Hepatocyte (in vitro differentiated cells): ENCODE results near the gene NLRP5. TPM values are rescaled to one million over a fixed set of nuclear protein-coding genes. Genes with fewer than 3 reads are reported as not detected.

Source experiments
- DNase-seq: peaks from one replicate; pipeline ENCODE4 v3.0.0-alpha.2; 2016; ENCODE audit warnings: low spot score
- H2AFZ ChIP-seq: fragments of 200-600 bp; sonication (generic); 2 replicates; pipeline ENCODE4 v1.6.0; 2016; ENCODE audit warnings: antibody characterized with exemption, mild to moderate bottlenecking
- H3K27ac ChIP-seq: fragments of 200-600 bp; sonication (generic); 2 replicates; pipeline ENCODE4 v1.5.1; 2016; ENCODE audit warnings: mild to moderate bottlenecking
- H3K27me3 ChIP-seq: fragments of 200-600 bp; sonication (generic); 2 replicates; pipeline ENCODE4 v1.6.1; 2016
- H3K36me3 ChIP-seq: fragments of 200-600 bp; sonication (generic); replicated peaks from 2 replicates; pipeline ENCODE4 v1.5.1; 2016; ENCODE audit warnings: low read depth; ENCODE audit not compliant: insufficient read depth
- H3K4me1 ChIP-seq: fragments of 200-600 bp; sonication (generic); 2 replicates; pipeline ENCODE4 v1.5.1; 2016; ENCODE audit warnings: mild to moderate bottlenecking, moderate library complexity; ENCODE audit not compliant: insufficient read depth
- H3K4me2 ChIP-seq: fragments of 200-600 bp; sonication (generic); 2 replicates; pipeline ENCODE4 v1.6.0; 2016
- H3K4me3 ChIP-seq: fragments of 200-600 bp; sonication (generic); 2 replicates; pipeline ENCODE4 v1.5.1; 2016; ENCODE audit warnings: mild to moderate bottlenecking
- H3K79me2 ChIP-seq: fragments of 200-600 bp; sonication (generic); 2 replicates; pipeline ENCODE4 v1.6.0; 2017; ENCODE audit warnings: mild to moderate bottlenecking
- H3K9me2 ChIP-seq: fragments of 200-600 bp; sonication (generic); replicated peaks from 2 replicates; pipeline ENCODE4 v1.6.0; 2017; ENCODE audit warnings: mild to moderate bottlenecking; ENCODE audit not compliant: insufficient read depth
- H3K9me3 ChIP-seq: fragments of 200-600 bp; sonication (generic); 2 replicates; pipeline ENCODE4 v1.5.1; 2016; ENCODE audit warnings: low read depth, mild to moderate bottlenecking
- H4K20me1 ChIP-seq: fragments of 200-600 bp; sonication (generic); 2 replicates; pipeline ENCODE4 v1.6.0; 2016; ENCODE audit warnings: mild to moderate bottlenecking; ENCODE audit not compliant: insufficient read depth, poor library complexity, severe bottlenecking
- CTCF ChIP-seq: fragments of 200-600 bp; sonication (generic); IDR thresholded peaks from 2 replicates; pipeline ENCODE4 v1.5.1; 2016; ENCODE audit warnings: antibody characterized with exemption, mild to moderate bottlenecking; ENCODE audit not compliant: poor library complexity
- EZH2 ChIP-seq: fragments of 200-600 bp; sonication (generic); IDR thresholded peaks from 2 replicates; pipeline ENCODE4 v1.6.1; 2016; ENCODE audit warnings: antibody characterized with exemption, mild to moderate bottlenecking, borderline replicate concordance
- EZH2phosphoT487 ChIP-seq: fragments of 200-600 bp; sonication (generic); IDR thresholded peaks from one replicate; pipeline ENCODE4 v1.6.1; 2018; ENCODE audit warnings: antibody characterized with exemption, mild to moderate bottlenecking, low read depth, moderate library complexity; ENCODE audit not compliant: unreplicated experiment, severe bottlenecking
- WGBS: methylation state at CpG from one replicate; pipeline ENCODE4 v1.1.6; 2016; ENCODE audit warnings: low lambda C conversion rate; ENCODE audit errors: missing lambda C conversion rate; 5-methylcytosine and 5-hydroxymethylcytosine counted together
- polyA plus RNA-seq: library from polyadenylated mRNA; unstranded; fragments of >200 nt; fragmentation: Nextera tagmentation; extraction: Ambion mirVana; gene quantifications from 2 replicates; pipeline ENCODE4 v1.2.1, GENCODE V29; 2016
- total RNA-seq: library from RNA; depleted of rRNA; stranded (reverse); fragments of >200 nt; gene quantifications from 2 replicates; pipeline ENCODE4 v1.2.3, GENCODE V29; 2014

The NLRP5 gene
- total and polyA plus RNA-seq, 2 experiments from 2014 or later = not detected

- TF ChIP-seq EZH2phosphoT487 (no peak), EZH2 (no peak), CTCF (no peak)
- 41% methylated on average over 3 of the region's 3 CpGs for WGBS
- H3K4me3 ChIP-seq = no peak overlapping the region
- H3K9me2 ChIP-seq = no peaks in the 10 kb centered on the region
- H3K27ac ChIP-seq = no peak overlapping the region
- H3K9me3 ChIP-seq = no peaks in the 10 kb centered on the region
- H3K79me2 ChIP-seq = no peaks in the 10 kb centered on the region
- no peak overlapping the region for H3K4me2 ChIP-seq
- no peaks in the 10 kb centered on the region for H3K27me3 ChIP-seq
- H3K36me3 ChIP-seq = no peaks in the 10 kb centered on the region
- no peaks in the 10 kb centered on the region for H3K4me1 ChIP-seq
- H2AFZ ChIP-seq = no peak overlapping the region
- DNase-seq = no peak
- H4K20me1 ChIP-seq = no peaks in the 10 kb centered on the region
These were observed 12.6 kb upstream of the NLRP5 start for GRCh38 chr19:55973982-55974381.

GRCh38 chr19:55980415-55980814 is 6.2 kb upstream of the NLRP5 start:
- Histone ChIP-seq H3K36me3 (no peaks in the 10 kb centered on the region), H3K27me3 (no peaks in the 10 kb centered on the region), H3K9me3 (no peaks in the 10 kb centered on the region), H3K4me1 (no peaks in the 10 kb centered on the region), H3K27ac (no peak overlapping the region), H3K4me2 (no peak overlapping the region), H3K79me2 (no peaks in the 10 kb centered on the region), H4K20me1 (no peaks in the 10 kb centered on the region), H2AFZ (no peak overlapping the region), H3K4me3 (no peak overlapping the region), H3K9me2 (no peaks in the 10 kb centered on the region)
- no peak for DNase-seq
- WGBS = 64% methylated on average over 9 of the region's 9 CpGs
- TF ChIP-seq CTCF (no peak), EZH2phosphoT487 (no peak), EZH2 (no peak)

GRCh38 chr19:55985254-55985653 is 1.3 kb upstream of the NLRP5 start:
- DNase-seq = no peak
- Histone ChIP-seq H3K79me2 (no peaks in the 10 kb centered on the region), H3K27me3 (no peaks in the 10 kb centered on the region), H3K27ac (no peak overlapping the region), H3K4me3 (no peak overlapping the region), H3K9me3 (no peaks in the 10 kb centered on the region), H3K36me3 (no peaks in the 10 kb centered on the region), H3K4me1 (no peaks in the 10 kb centered on the region), H4K20me1 (no peaks in the 10 kb centered on the region), H3K4me2 (no peak overlapping the region), H2AFZ (no peak overlapping the region), H3K9me2 (no peaks in the 10 kb centered on the region)
- TF ChIP-seq EZH2phosphoT487 (no peak), EZH2 (no peak), CTCF (no peak)
- WGBS = 39% methylated on average over 1 of the region's 1 CpG

- 71% methylated on average over 5 of the region's 5 CpGs for WGBS
These were observed 4.3 kb downstream of the NLRP5 start for GRCh38 chr19:55990831-55991230.

More at GRCh38 chr19:55990831-55991230, 4.3 kb downstream of the NLRP5 start:
- no peak overlapping the region for H3K4me2 ChIP-seq
- no peaks in the 10 kb centered on the region for H3K9me2 ChIP-seq
- H4K20me1 ChIP-seq = no peaks in the 10 kb centered on the region
- H3K36me3 ChIP-seq = no peaks in the 10 kb centered on the region
- no peaks in the 10 kb centered on the region for H3K9me3 ChIP-seq
- DNase-seq = no peak
- H3K79me2 ChIP-seq = no peaks in the 10 kb centered on the region
- TF ChIP-seq CTCF = no peak
- no peak for TF ChIP-seq EZH2phosphoT487
- TF ChIP-seq EZH2 = no peak
- no peak overlapping the region for H3K4me3 ChIP-seq
- no peaks in the 10 kb centered on the region for H3K4me1 ChIP-seq
- no peak overlapping the region for H2AFZ ChIP-seq
- no peaks in the 10 kb centered on the region for H3K27me3 ChIP-seq
- H3K27ac ChIP-seq = no peak overlapping the region
